Suppressor macrophage treated with lipopolysaccharide for 4 hours (primary cell): Measurements from ENCODE around the gene PIK3C3.
"Not testable (repeated sequence)": the region's sequence is repeated elsewhere in the genome, so short reads cannot be mapped to it uniquely, and the experiment has no call there.

Source experiments
- DNase-seq: peaks from one replicate; pipeline ENCODE4 v3.0.0-alpha.2; 2020

PIK3C3 gene

DNA sequence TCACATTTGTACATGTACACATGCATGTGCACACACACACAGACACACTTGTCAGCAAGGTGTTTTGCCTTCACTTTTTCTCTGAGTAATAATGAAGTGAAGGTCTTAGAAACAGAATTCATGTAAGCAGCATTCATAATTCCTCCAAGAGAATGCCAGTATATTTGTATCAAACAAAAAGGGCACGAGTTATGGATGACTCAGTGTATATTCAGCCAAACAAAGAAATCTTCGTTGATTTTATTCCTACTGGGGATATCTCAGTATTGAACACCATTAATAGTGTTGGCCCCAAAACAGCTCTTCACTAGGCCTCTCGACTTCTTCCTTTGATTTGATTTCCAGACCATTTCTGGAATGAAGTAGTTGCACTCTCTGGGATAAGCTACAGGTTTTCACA lies 125.3 kb downstream of the PIK3C3 start:
- DNase-seq: no peak

DNA sequence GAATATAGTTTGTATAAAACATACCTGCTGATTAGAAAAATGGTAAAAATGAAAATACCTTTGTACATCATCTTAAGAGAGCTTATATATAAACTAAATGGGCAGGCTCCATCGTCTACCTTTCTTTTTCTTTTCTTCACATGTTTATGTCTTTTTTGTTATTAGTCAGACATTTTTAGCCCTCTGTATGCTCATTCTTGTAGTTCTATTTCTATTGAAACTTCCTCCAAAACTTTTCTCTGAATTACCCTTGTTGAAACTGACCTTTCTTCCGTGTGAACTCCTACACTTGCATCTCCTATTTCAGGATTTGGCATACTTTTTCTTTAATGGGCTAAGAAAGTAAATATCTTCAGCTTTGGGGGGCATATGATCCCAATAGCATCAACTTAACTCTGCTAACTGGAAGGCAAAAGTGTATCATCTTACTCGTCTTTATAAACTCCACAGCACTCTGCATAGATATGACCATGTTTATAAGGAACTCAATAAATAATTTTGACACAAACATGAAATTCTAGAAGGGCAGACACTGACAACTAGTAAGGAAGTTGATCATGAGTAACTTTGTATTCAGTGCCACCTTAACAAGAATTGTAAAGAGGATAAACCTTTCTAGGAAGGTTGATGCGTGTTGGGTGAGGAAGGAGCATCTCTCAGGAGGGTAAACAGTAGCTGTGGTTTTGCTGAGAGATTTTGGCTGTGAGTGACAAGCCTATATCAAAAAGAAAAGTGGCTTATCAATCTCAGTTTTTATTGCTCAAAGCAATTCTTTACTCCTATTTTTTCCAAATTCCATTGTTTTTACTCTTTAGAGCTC lies 127.6 kb downstream of the PIK3C3 start:
- no peak for DNase-seq

- DNase-seq: no peak
Observed at GRCh38 chr18:42086288-42086687, 131.3 kb downstream of the PIK3C3 start.

DNA sequence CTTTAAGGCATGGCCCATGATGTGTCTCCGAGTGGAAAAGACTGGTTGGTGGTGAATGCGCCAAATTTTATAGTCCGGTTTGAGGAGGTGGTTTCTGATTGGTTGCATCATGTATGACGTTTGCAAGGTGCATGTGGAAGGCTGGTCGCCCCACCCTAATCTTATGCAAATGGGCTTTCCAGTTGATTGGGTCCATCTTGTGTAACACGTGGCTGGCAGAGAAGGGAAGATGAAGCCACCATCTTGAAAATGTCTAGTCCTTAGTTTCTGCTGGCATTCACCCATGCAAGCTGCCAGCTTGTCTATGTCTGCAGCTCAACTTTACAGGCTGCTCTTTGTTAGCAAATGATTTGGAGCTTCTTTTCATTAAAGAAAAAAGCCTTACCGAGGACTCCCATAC lies 132.2 kb downstream of the PIK3C3 start:
- DNase-seq: no peak

DNA sequence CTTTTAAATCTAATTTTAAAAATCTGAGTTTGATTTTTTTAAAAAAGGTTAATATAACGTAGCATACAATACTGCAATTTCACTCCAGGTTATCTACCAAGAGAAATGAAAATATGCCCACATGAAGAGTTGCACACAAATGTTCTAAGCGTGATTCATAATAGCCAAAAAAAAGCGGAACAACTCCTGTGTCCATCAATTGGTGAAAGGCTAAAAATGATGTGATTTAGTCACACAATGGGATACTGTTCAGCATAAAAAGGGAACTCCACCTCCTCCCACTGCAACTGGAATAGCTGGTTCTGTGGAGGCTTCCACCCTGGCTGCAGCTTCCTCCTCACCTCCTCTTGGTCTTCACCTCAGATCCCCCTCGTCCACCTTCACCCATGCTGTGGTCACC lies 132.8 kb downstream of the PIK3C3 start:
- no peak for DNase-seq

GRCh38 chr18:42092848-42093247 lies 137.8 kb downstream of the PIK3C3 start:
- no peak for DNase-seq

- no peak for DNase-seq
Observed at GRCh38 chr18:42094875-42095274, 139.8 kb downstream of the PIK3C3 start.

- DNase-seq: no peak
Observed at GRCh38 chr18:42095732-42096377, 140.8 kb downstream of the PIK3C3 start.

- no peak for DNase-seq
Observed at GRCh38 chr18:42100248-42100647, 145.2 kb downstream of the PIK3C3 start.

DNA sequence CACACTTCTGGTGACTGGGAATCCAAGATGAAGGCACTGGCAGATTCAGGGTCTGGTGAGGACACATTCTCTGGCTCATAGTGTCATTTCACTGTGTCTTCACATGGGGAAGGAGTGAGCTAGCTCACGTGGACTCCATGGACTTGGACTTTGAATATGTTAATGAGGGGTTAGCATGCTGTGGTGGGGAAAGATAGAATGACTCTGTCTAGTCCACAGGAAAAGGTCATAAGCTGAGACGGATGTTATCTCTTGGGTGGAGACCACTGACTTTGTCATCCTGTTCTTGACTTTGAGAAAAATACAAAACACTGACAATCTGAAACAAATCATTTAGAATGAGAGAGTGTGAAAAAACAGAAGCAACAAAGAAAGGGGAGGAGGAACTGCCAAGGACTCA lies 145.9 kb downstream of the PIK3C3 start:
- no peak for DNase-seq

DNA sequence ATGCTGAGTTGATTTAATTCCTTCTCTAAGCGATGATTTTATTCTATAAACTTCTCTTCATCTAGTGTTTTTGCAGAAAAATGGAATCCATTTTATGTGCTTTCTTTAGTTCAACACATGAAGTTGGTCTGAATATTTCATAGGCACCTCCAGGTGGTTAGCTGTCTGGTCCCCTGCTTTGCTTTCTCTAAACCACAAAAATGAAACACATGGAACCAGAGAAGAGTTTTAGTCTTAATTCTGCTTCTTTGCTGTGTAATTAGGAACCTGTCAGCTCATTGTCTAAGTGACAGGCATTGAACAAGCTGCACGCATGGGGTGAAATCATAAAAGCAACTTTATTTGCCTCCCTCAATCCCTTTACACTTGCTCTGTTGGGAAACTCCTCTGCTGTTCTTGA lies 150.4 kb downstream of the PIK3C3 start:
- DNase-seq: no peak

DNA sequence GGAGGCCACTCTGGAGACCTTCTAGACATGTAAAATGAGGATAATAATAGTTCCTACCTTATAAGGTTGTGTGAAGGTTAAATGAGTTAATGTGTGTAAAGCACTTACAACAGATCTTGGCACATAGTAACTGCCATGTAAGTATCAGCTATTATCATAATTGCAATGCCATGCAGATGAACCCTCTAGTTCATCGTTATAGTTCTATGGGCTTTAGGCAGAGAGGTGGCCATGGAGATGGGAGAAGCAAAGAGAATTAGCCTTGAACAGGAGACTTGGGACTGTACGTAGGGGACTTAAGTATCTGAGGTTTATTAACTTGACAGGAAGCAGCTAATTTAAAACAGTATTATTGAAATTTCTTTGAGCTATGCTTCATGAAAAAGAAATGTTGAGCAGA lies 151.8 kb downstream of the PIK3C3 start:
- DNase-seq: no peak

GRCh38 chr18:42107287-42107686 lies 152.3 kb downstream of the PIK3C3 start:
- DNase-seq: no peak

DNA sequence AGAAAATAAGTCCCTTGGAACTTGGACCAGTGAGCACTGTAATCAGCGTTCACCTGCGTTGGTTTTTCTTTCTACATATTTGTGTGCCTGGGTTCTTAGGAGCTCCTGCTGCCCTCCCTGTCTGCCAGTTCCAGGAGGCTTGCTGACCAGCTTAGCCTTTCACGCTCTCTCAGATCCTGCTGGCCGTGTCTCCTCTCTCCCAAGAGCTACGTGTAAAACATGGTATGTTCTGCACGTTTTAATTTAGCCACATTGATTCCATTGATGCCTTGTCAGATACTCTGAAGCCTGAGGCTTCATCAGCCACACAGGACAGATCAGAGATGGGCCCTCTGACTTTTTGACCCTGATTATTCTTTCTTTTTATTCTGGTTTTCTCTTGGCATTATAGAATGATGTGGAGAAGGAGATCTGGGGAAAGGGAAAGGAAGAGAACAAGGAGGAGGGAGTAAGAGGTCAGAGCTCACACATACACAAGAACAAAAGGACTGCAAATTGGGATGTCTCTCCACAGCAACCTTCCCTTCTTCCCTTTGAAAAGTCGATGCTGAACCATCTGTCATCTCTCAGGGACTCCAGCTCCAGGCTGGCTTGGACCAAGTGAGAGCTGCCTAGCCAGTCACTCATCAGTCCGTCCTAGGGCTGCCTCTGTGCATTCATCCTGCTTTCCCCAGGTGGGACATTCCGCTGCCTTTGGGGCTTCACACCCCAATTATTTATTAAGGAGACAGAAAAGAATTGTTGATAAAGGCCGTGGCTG lies 152.8 kb downstream of the PIK3C3 start:
- DNase-seq: no peak

GRCh38 chr18:42112147-42112546 lies 157.1 kb downstream of the PIK3C3 start:
- not testable (repeated sequence) for DNase-seq

GRCh38 chr18:42112657-42113420 lies 157.8 kb downstream of the PIK3C3 start:
- no peak for DNase-seq

GRCh38 chr18:42113529-42114191 lies 158.6 kb downstream of the PIK3C3 start:
- peak; percentile 25 for DNase-seq

DNA sequence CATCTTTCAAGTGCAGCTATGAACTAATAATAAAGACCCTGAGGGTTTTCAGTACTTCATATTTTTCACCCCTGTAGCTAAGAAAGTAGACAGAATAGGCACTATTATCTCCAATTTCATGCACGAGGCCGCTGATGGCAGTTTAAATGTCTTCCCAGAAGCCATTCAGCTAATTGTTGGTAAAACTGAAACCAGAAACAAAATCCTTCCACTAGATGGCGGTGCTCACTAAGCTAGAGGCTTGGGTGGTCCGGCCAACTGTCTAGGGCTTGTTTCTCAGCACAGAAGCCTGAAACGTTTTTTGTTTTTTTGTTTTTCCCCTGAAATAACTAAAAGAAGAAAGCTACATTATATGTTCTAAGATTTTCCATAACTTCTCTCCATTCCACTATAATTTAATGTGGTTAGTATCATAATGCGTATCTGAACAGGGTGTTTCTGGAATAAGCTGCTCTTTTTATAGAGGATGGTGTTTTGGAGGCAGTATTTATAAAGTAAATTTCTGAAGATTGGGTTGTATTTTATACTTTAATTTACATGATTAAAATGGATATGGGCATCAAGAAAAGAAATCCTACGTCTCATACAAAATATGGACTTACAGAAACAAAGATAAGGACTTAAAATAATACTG lies 159.4 kb downstream of the PIK3C3 start:
- DNase-seq: peak; percentile 76

- DNase-seq: peak; percentile 50
Observed at GRCh38 chr18:42126586-42126985, 171.6 kb downstream of the PIK3C3 start.

- DNase-seq: no peak
Observed at GRCh38 chr18:42131066-42131929, 176.3 kb downstream of the PIK3C3 start.

- no peak for DNase-seq
Observed at GRCh38 chr18:42131930-42132244, 176.9 kb downstream of the PIK3C3 start.
